Measurements from ENCODE around the gene ZIM2.

DNA sequence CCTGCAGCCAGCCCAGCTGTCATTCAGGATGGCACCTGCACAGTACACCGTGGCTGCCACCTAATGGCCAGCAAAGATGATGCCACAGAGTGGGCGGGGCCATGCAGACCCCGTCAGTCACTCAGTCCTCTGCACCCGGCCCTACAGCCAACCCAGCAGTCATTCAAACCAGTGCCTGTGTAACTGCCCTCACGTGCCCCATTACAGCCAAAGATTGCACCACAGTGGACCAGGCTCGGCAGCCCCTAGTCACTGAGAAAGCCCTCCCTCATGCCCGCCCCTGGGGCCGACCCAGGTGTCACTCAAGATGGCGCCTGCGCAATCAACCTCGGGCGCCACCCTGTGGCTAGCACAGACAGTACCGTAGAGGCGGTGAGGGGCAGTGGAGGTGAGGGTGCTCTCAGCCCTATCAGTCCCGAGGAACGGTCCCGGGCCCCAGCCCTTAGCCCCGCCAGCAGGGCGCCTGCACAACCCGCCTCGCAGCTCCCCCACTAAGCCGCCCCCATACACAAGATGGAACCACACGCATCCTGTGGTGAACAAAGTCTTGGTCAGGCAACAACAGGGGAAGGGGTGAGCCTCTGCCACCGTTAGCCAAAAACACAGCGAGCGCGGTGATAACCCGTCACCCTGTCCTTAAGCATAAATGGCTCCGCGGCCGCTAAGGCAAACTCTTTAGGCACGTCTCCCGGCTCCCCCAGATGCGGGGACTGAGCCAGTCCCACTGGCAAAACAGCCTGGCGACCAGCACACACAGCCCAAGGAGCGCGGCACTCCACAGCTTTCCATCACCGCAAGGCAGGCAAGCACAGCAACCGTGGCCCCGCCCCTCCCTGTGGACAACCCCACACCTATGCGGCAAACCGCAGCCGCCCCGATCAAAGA, 2.3 kb downstream of the ZIM2 start:
- TF ChIP-seq RARB (CRISPR knock-in tag; IDR thresholded peaks at IDR 0.05) (no peak), ZFP30 (CRISPR knock-in tag; IDR thresholded peaks at IDR 0.05) (no peak), TOX (CRISPR knock-in tag; IDR thresholded peaks at IDR 0.05; ENCODE audit: borderline replicate concordance) (no peak), ZFP3 (CRISPR knock-in tag; IDR thresholded peaks at IDR 0.05) (no peak), CSRNP3 (CRISPR knock-in tag; IDR thresholded peaks at IDR 0.05) (no peak), OSR1 (CRISPR knock-in tag; IDR thresholded peaks at IDR 0.05) (no peak), PPARA (CRISPR knock-in tag; IDR thresholded peaks at IDR 0.05; ENCODE audit: borderline replicate concordance) (no peak), TSHZ2 (CRISPR knock-in tag; IDR thresholded peaks at IDR 0.05) (no peak), TCF4 (CRISPR knock-in tag; IDR thresholded peaks at IDR 0.05; ENCODE audit: borderline replicate concordance) (no peak)
- TF ChIP-seq, protein P1, sequence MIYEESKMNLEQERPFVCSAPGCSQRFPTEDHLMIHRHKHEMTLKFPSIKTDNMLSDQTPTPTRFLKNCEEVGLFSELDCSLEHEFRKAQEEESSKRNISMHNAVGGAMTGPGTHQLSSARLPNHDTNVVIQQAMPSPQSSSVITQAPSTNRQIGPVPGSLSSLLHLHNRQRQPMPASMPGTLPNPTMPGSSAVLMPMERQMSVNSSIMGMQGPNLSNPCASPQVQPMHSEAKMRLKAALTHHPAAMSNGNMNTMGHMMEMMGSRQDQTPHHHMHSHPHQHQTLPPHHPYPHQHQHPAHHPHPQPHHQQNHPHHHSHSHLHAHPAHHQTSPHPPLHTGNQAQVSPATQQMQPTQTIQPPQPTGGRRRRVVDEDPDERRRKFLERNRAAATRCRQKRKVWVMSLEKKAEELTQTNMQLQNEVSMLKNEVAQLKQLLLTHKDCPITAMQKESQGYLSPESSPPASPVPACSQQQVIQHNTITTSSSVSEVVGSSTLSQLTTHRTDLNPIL (CRISPR knock-in tag; IDR thresholded peaks at IDR 0.05; ENCODE audit: low read depth): no peak
- TF ChIP-seq, protein P2, sequence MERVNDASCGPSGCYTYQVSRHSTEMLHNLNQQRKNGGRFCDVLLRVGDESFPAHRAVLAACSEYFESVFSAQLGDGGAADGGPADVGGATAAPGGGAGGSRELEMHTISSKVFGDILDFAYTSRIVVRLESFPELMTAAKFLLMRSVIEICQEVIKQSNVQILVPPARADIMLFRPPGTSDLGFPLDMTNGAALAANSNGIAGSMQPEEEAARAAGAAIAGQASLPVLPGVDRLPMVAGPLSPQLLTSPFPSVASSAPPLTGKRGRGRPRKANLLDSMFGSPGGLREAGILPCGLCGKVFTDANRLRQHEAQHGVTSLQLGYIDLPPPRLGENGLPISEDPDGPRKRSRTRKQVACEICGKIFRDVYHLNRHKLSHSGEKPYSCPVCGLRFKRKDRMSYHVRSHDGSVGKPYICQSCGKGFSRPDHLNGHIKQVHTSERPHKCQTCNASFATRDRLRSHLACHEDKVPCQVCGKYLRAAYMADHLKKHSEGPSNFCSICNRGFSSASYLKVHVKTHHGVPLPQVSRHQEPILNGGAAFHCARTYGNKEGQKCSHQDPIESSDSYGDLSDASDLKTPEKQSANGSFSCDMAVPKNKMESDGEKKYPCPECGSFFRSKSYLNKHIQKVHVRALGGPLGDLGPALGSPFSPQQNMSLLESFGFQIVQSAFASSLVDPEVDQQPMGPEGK (CRISPR knock-in tag; IDR thresholded peaks at IDR 0.05; ENCODE audit: borderline replicate concordance): no peak
